Panc1 (cell line): ENCODE measurements around the gene PEDS1. TPM values are rescaled to one million over a fixed set of nuclear protein-coding genes. Genes with fewer than 3 reads are reported as not detected.

Experiments
- ATAC-seq: fragments of 200-7000 bp; cut with Tn5 transposase; 2 replicates; pipeline ENCODE4 v1.9.1; 2020; ENCODE audit warnings: mild to moderate bottlenecking, moderate library complexity
- BruUV-seq: library from RNA; stranded (reverse); fragments of 400-500 nt; replicated peaks from 2 replicates; lab custom pipeline; 2021; lab: Mats Ljungman, UMichigan
- CTCF ChIA-PET: fragments of 300-600 bp; sonication (Branson Sonifier 250); formaldehyde crosslinking; loops from one replicate; lab custom pipeline; 2022; ENCODE audit warnings: antibody characterized with exemption; lab: Charles Lee
- POLR2A ChIA-PET: fragments of 300-600 bp; sonication (Branson Sonifier 250); formaldehyde crosslinking; loops from one replicate; lab custom pipeline; 2022; ENCODE audit warnings: antibody characterized with exemption; lab: Charles Lee
- DNase-seq: peaks from one replicate; pipeline ENCODE4 v3.0.0-alpha.2; 2010; ENCODE audit warnings: low read depth, low spot score
- H3K27ac ChIP-seq: 2 replicates; pipeline ENCODE4 v1.5.1; 2011; ENCODE audit warnings: mild to moderate bottlenecking, low read length, inconsistent platforms
- H3K27me3 ChIP-seq: fragments of 200-500 bp; sonication (Bioruptor generic); 2 replicates; pipeline ENCODE4 v1.6.0; 2014; ENCODE audit warnings: low read length, inconsistent platforms; ENCODE audit not compliant: control insufficient read depth, insufficient read depth
- H3K36me3 ChIP-seq: fragments of 200-500 bp; sonication (Bioruptor generic); 2 replicates; pipeline ENCODE4 v1.5.1; 2014; ENCODE audit warnings: inconsistent platforms, mild to moderate bottlenecking, low read length, moderate library complexity; ENCODE audit not compliant: control insufficient read depth, insufficient read depth
- H3K4me1 ChIP-seq: 2 replicates; pipeline ENCODE4 v1.5.1; 2011; ENCODE audit warnings: inconsistent platforms, mild to moderate bottlenecking, low read length, moderate library complexity; ENCODE audit not compliant: control insufficient read depth, insufficient read depth
- H3K4me3 ChIP-seq, 2 experiments: 2 replicates each; pipeline ENCODE4 v1.5.1; 2011 to 2012; ENCODE audit warnings: low read depth in 2 of 2, low read length in 2 of 2, mild to moderate bottlenecking in 2 of 2, inconsistent platforms in 1 of 2, moderate library complexity in 1 of 2
- H3K9me3 ChIP-seq: fragments of 200-500 bp; sonication (Bioruptor generic); 2 replicates; pipeline ENCODE4 v1.5.1; 2014; ENCODE audit warnings: low read depth, mild to moderate bottlenecking, inconsistent platforms, low read length, moderate library complexity; ENCODE audit not compliant: control insufficient read depth, insufficient read depth
- CTCF ChIP-seq: fragments of 450-650 bp; IDR thresholded peaks from 2 replicates; pipeline ENCODE4 v1.5.1; 2017; ENCODE audit warnings: mild to moderate bottlenecking
- POLR2AphosphoS5 ChIP-seq: IDR thresholded peaks from 2 replicates; pipeline ENCODE4 v1.6.1; 2012; ENCODE audit warnings: mild to moderate bottlenecking, low read depth, low read length, moderate library complexity
- REST ChIP-seq, 2 experiments: IDR thresholded peaks; 2 replicates each; pipeline ENCODE4 v1.6.1; 2011 to 2012; ENCODE audit warnings: low read depth in 2 of 2, control low read depth in 1 of 2, low read length in 1 of 2, mild to moderate bottlenecking in 1 of 2, moderate library complexity in 1 of 2; ENCODE audit not compliant: insufficient read depth in 1 of 2
- SIN3A ChIP-seq: IDR thresholded peaks from 2 replicates; pipeline ENCODE4 v1.6.1; 2012; ENCODE audit warnings: low read depth, mild to moderate bottlenecking, low read length, moderate library complexity, borderline replicate concordance; ENCODE audit not compliant: insufficient read depth
- TCF7L2 ChIP-seq: IDR thresholded peaks from 2 replicates; pipeline ENCODE4 v1.6.1; 2011; ENCODE audit warnings: mild to moderate bottlenecking, low read depth, low read length, inconsistent platforms
- in situ Hi-C: cut with HindIII; loops from 2 replicates; pipeline ENCODE4 v1.10.0; 2016; ENCODE audit warnings: low sequenced_read_pairs, low pct_unique_long_range_greater_than_20kb
- intact Hi-C: fragments of 100-400 bp; cut with micrococcal nuclease; formaldehyde crosslinking; loops from one replicate; pipeline ENCODE4 v1.10.0; 2022; ENCODE audit not compliant: unreplicated experiment
- total RNA-seq: library from RNA; stranded (reverse); gene quantifications from one replicate; pipeline ENCODE4 v1.2.1, GENCODE V29; 2021; ENCODE audit not compliant: unreplicated experiment

The PEDS1 gene
- total RNA-seq, 1 experiment from 2014 or later = 88.9 TPM

- Histone ChIP-seq H3K36me3 (peaks cover 8% of the 10 kb centered on the region), H3K27me3 (no peaks in the 10 kb centered on the region), H3K4me1 (peaks cover 51% of the 10 kb centered on the region), H3K9me3 (no peaks in the 10 kb centered on the region), H3K27ac (peak overlapping the region; percentile 97), H3K4me3 (peak overlapping the region; percentile 92 to 95)
- ATAC-seq = no peak
- no peak for DNase-seq
- POLR2A ChIA-PET = interaction anchor here (0.6 to 1.0 kb wide), 2 partner anchors 30 to 37 kb away, joined by 3 to 5 read pairs; no protein-coding TSS in a partner anchor
- TF ChIP-seq REST (IDR thresholded peaks at IDR 0.05; ENCODE audit: insufficient read depth in 1 of 2, low read depth in 2 of 2, low read length in 1 of 2) (no peak), POLR2AphosphoS5 (peak; percentile 9; the same call in 1 of the 2 replicates), SIN3A (0 out of 2 replicates have a peak, but pooled peaks have one; percentile 41), CTCF (no peak), TCF7L2 (no peak)
- CTCF ChIA-PET = interaction anchor here (0.7 to 1.2 kb wide), 3 partner anchors 9 to 31 kb away, joined by 3 to 4 read pairs (median 3); no protein-coding TSS in a partner anchor
- in situ Hi-C loops (no loop called here), intact Hi-C loops (no loop called here)
- BruUV-seq = TSS peak; percentile 71
Observed at GRCh38 chr20:50152394-50153152, 950 bp downstream of the PEDS1 start.

GRCh38 chr20:50151034-50151743, 2.3 kb downstream of the PEDS1 start:
- intact Hi-C loops = no loop called here
- Histone ChIP-seq H3K27ac (peak overlapping the region; percentile 97), H3K4me3 (peak overlapping the region; percentile 92 to 95), H3K27me3 (no peaks in the 10 kb centered on the region), H3K36me3 (peaks cover 13% of the 10 kb centered on the region), H3K4me1 (peaks cover 65% of the 10 kb centered on the region), H3K9me3 (no peaks in the 10 kb centered on the region)
- BruUV-seq = no TSS peak
- DNase-seq = no peak
- TF ChIP-seq TCF7L2 (no peak), POLR2AphosphoS5 (no peak), CTCF (no peak), SIN3A (no peak), REST (IDR thresholded peaks at IDR 0.05; ENCODE audit: insufficient read depth in 1 of 2, low read depth in 2 of 2, low read length in 1 of 2) (no peak)
- CTCF ChIA-PET = no interaction called here
- POLR2A ChIA-PET = interaction anchor here (1.0 to 1.1 kb wide), 2 partner anchors 27 to 29 kb away, joined by 3 to 4 read pairs; no protein-coding TSS in a partner anchor
- no peak for ATAC-seq
- in situ Hi-C loops = no loop called here
